WTC11 (cell line): Measurements from ENCODE around the gene FGF14. TPM values are rescaled to one million over a fixed set of nuclear protein-coding genes. Genes with fewer than 3 reads are reported as not detected.

Experiments
- ATAC-seq: fragments of 200-7000 bp; cut with Tn5 transposase; 2 replicates; pipeline ENCODE4 v1.10.0; 2021; ENCODE audit warnings: mild to moderate bottlenecking, moderate library complexity
- CTCF ChIA-PET: fragments of 300-600 bp; sonication (Branson Sonifier 250); formaldehyde crosslinking; loops from one replicate; lab custom pipeline; 2021; ENCODE audit warnings: antibody characterized with exemption; lab: Charles Lee
- POLR2A ChIA-PET: fragments of 350-600 bp; sonication (Branson Sonifier 250); formaldehyde crosslinking; loops from one replicate; lab custom pipeline; 2021; ENCODE audit warnings: antibody characterized with exemption; lab: Charles Lee
- DNase-seq: peaks from one replicate; pipeline ENCODE4 v3.0.0; 2021; ENCODE audit warnings: low spot score
- H3K27ac Mint-ChIP-seq: 2 replicates; pipeline ENCODE4 v1.8.0; 2021; ENCODE audit warnings: mixed read lengths
- H3K27me3 Mint-ChIP-seq: 2 replicates; pipeline ENCODE4 v1.8.0; 2021; ENCODE audit warnings: low read depth, mild to moderate bottlenecking, moderate library complexity, mixed read lengths
- H3K36me3 Mint-ChIP-seq: 2 replicates; pipeline ENCODE4 v1.8.0; 2021; ENCODE audit warnings: mixed read lengths
- H3K4me1 Mint-ChIP-seq: 2 replicates; pipeline ENCODE4 v1.8.0; 2022; ENCODE audit warnings: mixed read lengths
- H3K4me3 Mint-ChIP-seq: 2 replicates; pipeline ENCODE4 v1.8.0; 2021; ENCODE audit warnings: mild to moderate bottlenecking, moderate library complexity, mixed read lengths
- H3K9me3 Mint-ChIP-seq: 2 replicates; pipeline ENCODE4 v1.8.0; 2021; ENCODE audit warnings: mixed read lengths
- CREM ChIP-seq: sonication (generic); formaldehyde crosslinking; IDR thresholded peaks from 2 replicates; pipeline ENCODE4 v1.8.1; 2022; ENCODE audit warnings: mild to moderate bottlenecking, missing genetic modification reagents, moderate library complexity
- GRHL2 ChIP-seq: fragments of 250-450 bp; sonication (Bioruptor Pico); IDR thresholded peaks from 2 replicates; pipeline ENCODE4 v1.8.0; 2022; ENCODE audit warnings: mild to moderate bottlenecking, moderate library complexity; ENCODE audit not compliant: insufficient replicate concordance, severe bottlenecking
- HMGA2 ChIP-seq: fragments of 250-450 bp; sonication (Bioruptor Pico); IDR thresholded peaks from 2 replicates; pipeline ENCODE4 v1.4.0; 2021; ENCODE audit warnings: mild to moderate bottlenecking, moderate library complexity
- JAZF1 ChIP-seq: fragments of 250-450 bp; sonication (Bioruptor Pico); IDR thresholded peaks from 2 replicates; pipeline ENCODE4 v1.9.0; 2021; ENCODE audit warnings: moderate library complexity, mild to moderate bottlenecking, inconsistent platforms
- JUN ChIP-seq: sonication (generic); formaldehyde crosslinking; IDR thresholded peaks from 2 replicates; pipeline ENCODE4 v1.8.0; 2023; ENCODE audit warnings: mild to moderate bottlenecking, missing genetic modification reagents
- PREB ChIP-seq: sonication (generic); formaldehyde crosslinking; IDR thresholded peaks from 2 replicates; pipeline ENCODE4 v1.8.1; 2022; ENCODE audit warnings: mild to moderate bottlenecking, missing genetic modification reagents, moderate library complexity, borderline replicate concordance
- RELA ChIP-seq: sonication (generic); formaldehyde crosslinking; IDR thresholded peaks from 2 replicates; pipeline ENCODE4 v1.8.1; 2022; ENCODE audit warnings: missing genetic modification reagents, mild to moderate bottlenecking, borderline replicate concordance
- RORB ChIP-seq: fragments of 250-450 bp; sonication (Bioruptor Pico); IDR thresholded peaks from 2 replicates; pipeline ENCODE4 v1.9.0; 2021; ENCODE audit warnings: mild to moderate bottlenecking
- SOX15 ChIP-seq: fragments of 250-450 bp; sonication (Bioruptor Pico); IDR thresholded peaks from 2 replicates; pipeline ENCODE4 v1.9.0; 2021; ENCODE audit warnings: mild to moderate bottlenecking
- ZNF138 ChIP-seq: sonication (generic); formaldehyde crosslinking; conservative IDR thresholded peaks from 2 replicates; pipeline ENCODE4 v1.8.1; 2022; ENCODE audit warnings: mild to moderate bottlenecking, moderate library complexity, missing genetic modification reagents
- ZNF317 ChIP-seq: sonication (generic); formaldehyde crosslinking; IDR thresholded peaks from 2 replicates; pipeline ENCODE4 v1.8.1; 2023; ENCODE audit warnings: low read depth, mild to moderate bottlenecking, moderate library complexity, missing genetic modification reagents, borderline replicate concordance
- ZNF396 ChIP-seq: fragments of 250-450 bp; sonication (Bioruptor Pico); IDR thresholded peaks from 2 replicates; pipeline ENCODE4 v1.8.0; 2021; ENCODE audit warnings: mild to moderate bottlenecking, moderate library complexity, borderline replicate concordance
- ZNF425 ChIP-seq: fragments of 250-450 bp; sonication (Bioruptor Pico); conservative IDR thresholded peaks from 2 replicates; pipeline ENCODE4 v1.9.0; 2021; ENCODE audit warnings: mild to moderate bottlenecking
- ZNF532 ChIP-seq: fragments of 250-450 bp; sonication (Bioruptor Pico); IDR thresholded peaks from 2 replicates; pipeline ENCODE4 v1.9.0; 2021; ENCODE audit warnings: mild to moderate bottlenecking, borderline replicate concordance
- total RNA-seq: library from RNA; stranded (reverse); gene quantifications from 3 replicates; pipeline ENCODE4 v1.2.3, GENCODE V29; 2021
- TF ChIP-seq, protein P1 (sequence below): sonication (generic); formaldehyde crosslinking; IDR thresholded peaks from 2 replicates; pipeline ENCODE4 v1.8.1; 2023; ENCODE audit warnings: mild to moderate bottlenecking, missing genetic modification reagents, moderate library complexity
- TF ChIP-seq, protein P2 (sequence below): sonication (generic); formaldehyde crosslinking; IDR thresholded peaks from 2 replicates; pipeline ENCODE4 v1.8.1; 2022; ENCODE audit warnings: mild to moderate bottlenecking, moderate library complexity, missing genetic modification reagents
- TF ChIP-seq, protein P3 (sequence below): sonication (generic); formaldehyde crosslinking; IDR thresholded peaks from 2 replicates; pipeline ENCODE4 v1.8.0; 2022; ENCODE audit warnings: mild to moderate bottlenecking, missing genetic modification reagents

Gene FGF14
- total RNA-seq, 1 experiment from 2014 or later = 0.28 TPM

DNA sequence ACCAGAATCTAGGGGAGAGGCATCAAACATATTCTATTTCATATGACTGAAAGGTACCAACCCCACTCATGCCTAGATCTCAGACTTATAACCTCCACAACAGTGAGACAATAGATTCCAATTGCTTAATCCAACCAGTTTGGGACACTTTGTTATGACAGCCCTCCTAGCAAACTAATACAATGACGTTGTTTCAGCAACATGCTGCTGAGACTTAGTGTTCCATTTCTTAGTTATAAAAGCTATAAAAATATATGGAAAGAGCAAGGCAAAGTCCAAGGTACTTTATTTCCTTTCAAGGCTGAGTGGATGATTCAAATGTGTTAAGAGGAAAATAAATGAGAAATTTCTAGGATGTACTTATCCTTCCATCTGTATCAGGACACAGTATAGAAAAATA, 352.0 kb downstream of the FGF14 start:
- H3K36me3 Mint-ChIP-seq = peaks cover 25% of the 10 kb centered on the region
- H3K27ac Mint-ChIP-seq = no peak overlapping the region
- no peaks in the 10 kb centered on the region for H3K27me3 Mint-ChIP-seq
- H3K4me1 Mint-ChIP-seq = no peaks in the 10 kb centered on the region
- ChIA-PET CTCF (no interaction called here), POLR2A (no interaction called here)
- ATAC-seq (no peak), DNase-seq (no peak)
- H3K9me3 Mint-ChIP-seq = peaks cover 63% of the 10 kb centered on the region
- H3K4me3 Mint-ChIP-seq = no peak overlapping the region
- TF ChIP-seq ZNF532 (CRISPR knock-in tag) (no peak), GRHL2 (CRISPR knock-in tag) (no peak), JUN (CRISPR knock-in tag) (no peak), CREM (CRISPR knock-in tag) (no peak), RORB (no peak), RELA (CRISPR knock-in tag) (no peak), HMGA2 (CRISPR knock-in tag) (no peak), ZNF425 (no peak), PREB (CRISPR knock-in tag) (no peak)
- TF ChIP-seq, protein P1, sequence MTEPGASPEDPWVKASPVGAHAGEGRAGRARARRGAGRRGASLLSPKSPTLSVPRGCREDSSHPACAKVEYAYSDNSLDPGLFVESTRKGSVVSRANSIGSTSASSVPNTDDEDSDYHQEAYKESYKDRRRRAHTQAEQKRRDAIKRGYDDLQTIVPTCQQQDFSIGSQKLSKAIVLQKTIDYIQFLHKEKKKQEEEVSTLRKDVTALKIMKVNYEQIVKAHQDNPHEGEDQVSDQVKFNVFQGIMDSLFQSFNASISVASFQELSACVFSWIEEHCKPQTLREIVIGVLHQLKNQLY = no peak
- TF ChIP-seq, protein P2, sequence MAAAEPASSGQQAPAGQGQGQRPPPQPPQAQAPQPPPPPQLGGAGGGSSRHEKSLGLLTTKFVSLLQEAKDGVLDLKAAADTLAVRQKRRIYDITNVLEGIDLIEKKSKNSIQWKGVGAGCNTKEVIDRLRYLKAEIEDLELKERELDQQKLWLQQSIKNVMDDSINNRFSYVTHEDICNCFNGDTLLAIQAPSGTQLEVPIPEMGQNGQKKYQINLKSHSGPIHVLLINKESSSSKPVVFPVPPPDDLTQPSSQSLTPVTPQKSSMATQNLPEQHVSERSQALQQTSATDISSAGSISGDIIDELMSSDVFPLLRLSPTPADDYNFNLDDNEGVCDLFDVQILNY (CRISPR knock-in tag) = no peak
- TF ChIP-seq, protein P3, sequence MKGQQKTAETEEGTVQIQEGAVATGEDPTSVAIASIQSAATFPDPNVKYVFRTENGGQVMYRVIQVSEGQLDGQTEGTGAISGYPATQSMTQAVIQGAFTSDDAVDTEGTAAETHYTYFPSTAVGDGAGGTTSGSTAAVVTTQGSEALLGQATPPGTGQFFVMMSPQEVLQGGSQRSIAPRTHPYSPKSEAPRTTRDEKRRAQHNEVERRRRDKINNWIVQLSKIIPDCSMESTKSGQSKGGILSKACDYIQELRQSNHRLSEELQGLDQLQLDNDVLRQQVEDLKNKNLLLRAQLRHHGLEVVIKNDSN = no peak

DNA sequence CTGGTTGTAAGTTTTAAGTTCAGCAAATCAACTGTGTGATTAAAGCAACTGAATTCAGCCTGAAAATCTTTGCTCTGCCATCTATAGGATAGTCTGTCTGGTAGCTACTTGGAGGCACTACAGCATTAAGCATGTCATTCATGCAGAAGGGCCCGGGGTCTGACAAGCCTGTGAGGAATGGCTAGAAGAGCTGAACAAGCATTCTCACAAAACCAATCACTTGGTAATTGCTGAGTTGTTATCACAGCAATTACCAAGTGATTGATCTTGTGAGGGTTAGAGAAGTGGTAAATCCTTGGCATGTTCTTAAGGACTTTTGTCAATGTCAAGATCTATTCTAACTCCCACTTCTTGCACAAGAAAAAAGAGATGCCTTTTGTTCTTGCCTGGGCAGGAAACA, 356.1 kb downstream of the FGF14 start:
- H3K36me3 Mint-ChIP-seq = no peaks in the 10 kb centered on the region; the same call in 1 of the 2 replicates
- H3K9me3 Mint-ChIP-seq = peaks cover 24% of the 10 kb centered on the region
- H3K27ac Mint-ChIP-seq = no peak overlapping the region
- H3K4me3 Mint-ChIP-seq = no peak overlapping the region
- H3K27me3 Mint-ChIP-seq = no peaks in the 10 kb centered on the region
- DNase-seq (no peak), ATAC-seq (no peak)
- ChIA-PET CTCF (interaction anchor here (1.3 kb wide), 1 partner anchor 46 kb away, joined by 5 read pairs; no protein-coding TSS in a partner anchor), POLR2A (no interaction called here)
- no peaks in the 10 kb centered on the region for H3K4me1 Mint-ChIP-seq
- TF ChIP-seq ZNF138 (CRISPR knock-in tag) (no peak), RORB (no peak), ZNF317 (no peak), ZNF396 (CRISPR knock-in tag) (no peak), ZNF532 (CRISPR knock-in tag) (no peak), SOX15 (CRISPR knock-in tag) (no peak), CREM (CRISPR knock-in tag) (no peak), JAZF1 (CRISPR knock-in tag) (no peak)
- TF ChIP-seq, protein P2 (CRISPR knock-in tag) = no peak
